ENCODE results near the gene PRR15L.
"Not testable (repeated sequence)": the region's sequence is repeated elsewhere in the genome, so short reads cannot be mapped to it uniquely, and the experiment has no call there.

The PRR15L gene

GRCh38 chr17:47957591-47958490, at the start of gene PRR15L:
TSS of gene PRR15L (minus strand) at chr17:47957883. CDS start at chr17:47953234, 4,649 bp downstream.
- DNase-seq (ENCODE audit: low spot score), result no peak

DNA sequence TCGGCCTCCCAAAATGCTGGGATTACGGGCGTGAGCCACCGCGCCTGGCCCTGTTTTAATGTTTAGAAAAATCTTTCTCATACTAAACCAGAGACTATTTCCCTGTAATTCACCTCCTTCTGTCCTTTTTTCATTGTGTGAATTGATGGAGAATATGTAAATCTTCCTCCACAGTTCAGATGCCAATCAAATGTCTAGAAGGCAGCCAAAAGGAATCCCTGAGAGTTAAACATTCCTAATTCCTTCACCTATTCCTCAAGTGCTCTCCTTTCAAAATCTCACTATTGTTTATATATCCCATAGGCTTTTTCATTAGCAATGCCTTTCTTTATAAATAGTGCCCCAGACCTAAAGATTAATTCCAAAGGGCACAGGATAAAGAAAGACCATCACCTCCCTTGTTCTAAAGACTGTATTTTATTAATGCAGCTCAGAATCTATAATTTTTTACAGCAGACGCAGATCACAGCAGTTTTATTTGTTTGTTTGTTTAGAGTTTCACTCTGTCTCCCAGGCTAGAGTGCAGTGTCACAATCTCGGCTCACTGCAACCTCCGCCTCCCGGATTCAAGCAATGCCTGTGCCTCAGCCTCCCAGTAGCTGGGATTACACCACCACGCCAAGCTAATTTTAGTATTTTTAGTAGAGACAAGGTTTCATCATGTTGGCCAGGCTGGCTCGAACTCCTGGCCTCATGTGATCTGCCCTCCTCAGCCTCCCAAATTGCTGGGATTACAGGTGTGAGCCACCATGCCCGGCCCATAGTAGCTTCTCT, 49.4 kb upstream of the PRR15L start:
- DNase-seq (ENCODE audit: low spot score), result no peak

- DNase-seq (ENCODE audit: low spot score), result no peak
These were observed 47.3 kb upstream of the PRR15L start for GRCh38 chr17:48004983-48005382.

- no peak for DNase-seq (ENCODE audit: low spot score)
These were observed 45.9 kb upstream of the PRR15L start for GRCh38 chr17:48003417-48004151.

- DNase-seq (ENCODE audit: low spot score), result no peak
These were observed 45.3 kb upstream of the PRR15L start for GRCh38 chr17:48002916-48003416.

GRCh38 chr17:48002266-48002915, 44.7 kb upstream of the PRR15L start:
- peak; percentile 66 for DNase-seq (ENCODE audit: low spot score)

- DNase-seq (ENCODE audit: low spot score), result not testable (repeated sequence)
These were observed 44.0 kb upstream of the PRR15L start for GRCh38 chr17:48001657-48002056.

DNA sequence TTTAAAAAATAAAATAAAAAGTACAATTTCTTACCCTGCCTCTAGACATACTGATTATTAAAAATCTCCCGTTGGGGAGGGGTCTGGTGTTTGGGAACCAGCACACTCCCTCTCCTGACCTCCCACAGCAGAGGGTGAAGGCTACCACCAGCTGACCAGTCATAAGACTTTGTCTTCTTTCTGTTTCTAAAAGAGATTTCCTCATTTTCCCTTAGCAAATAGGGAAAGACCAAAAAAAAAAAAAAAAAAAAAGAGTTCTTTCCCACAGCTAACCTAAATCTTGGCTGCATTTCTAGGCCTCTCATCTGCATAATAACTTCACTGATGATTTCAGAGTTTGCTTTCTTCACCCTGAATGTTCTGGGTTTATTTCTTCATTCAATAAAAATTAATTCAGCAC, 43.5 kb upstream of the PRR15L start:
- no peak for DNase-seq (ENCODE audit: low spot score)

DNA sequence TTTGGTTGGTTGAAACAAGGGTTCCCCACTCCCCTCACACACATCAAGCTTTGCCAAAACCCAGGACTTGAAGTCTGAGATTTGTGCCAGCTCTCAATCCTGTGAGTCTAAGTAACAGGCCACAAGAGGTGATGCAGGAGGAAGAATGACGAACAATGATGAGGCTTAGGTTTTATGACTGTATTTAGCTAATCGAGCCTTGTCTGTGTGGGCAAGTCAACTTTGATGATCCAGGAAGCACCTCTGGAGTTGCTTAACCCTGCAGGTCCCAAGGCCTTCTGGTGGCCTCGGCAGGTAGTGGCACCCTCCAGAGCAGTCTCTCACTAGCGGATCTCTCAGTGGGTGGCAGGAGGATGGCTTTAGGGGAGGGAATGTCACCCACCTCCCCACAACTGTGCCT, 41.9 kb upstream of the PRR15L start:
- no peak for DNase-seq (ENCODE audit: low spot score)

- DNase-seq (ENCODE audit: low spot score), result no peak
These were observed 40.4 kb upstream of the PRR15L start for GRCh38 chr17:47998044-47998443.

DNA sequence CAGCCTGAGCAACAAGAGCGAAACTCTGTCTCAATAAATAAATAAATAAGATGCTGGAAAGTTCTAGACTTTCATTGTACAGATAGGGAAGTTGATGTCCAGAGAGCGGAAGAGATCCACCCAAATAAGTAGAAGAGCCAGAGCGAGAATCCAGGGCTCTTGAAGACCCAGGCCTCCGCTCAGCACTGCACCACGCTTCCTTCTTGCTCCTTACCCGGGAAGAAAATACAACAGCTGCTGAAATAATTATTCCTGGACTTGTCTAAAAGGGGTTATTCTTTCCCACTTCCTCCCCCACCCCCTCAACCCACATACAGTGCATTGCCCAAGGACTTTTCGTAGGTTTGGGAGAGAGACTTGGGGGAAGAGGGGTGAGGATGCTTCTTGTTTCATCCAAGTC, 39.9 kb upstream of the PRR15L start:
- no peak for DNase-seq (ENCODE audit: low spot score)

DNA sequence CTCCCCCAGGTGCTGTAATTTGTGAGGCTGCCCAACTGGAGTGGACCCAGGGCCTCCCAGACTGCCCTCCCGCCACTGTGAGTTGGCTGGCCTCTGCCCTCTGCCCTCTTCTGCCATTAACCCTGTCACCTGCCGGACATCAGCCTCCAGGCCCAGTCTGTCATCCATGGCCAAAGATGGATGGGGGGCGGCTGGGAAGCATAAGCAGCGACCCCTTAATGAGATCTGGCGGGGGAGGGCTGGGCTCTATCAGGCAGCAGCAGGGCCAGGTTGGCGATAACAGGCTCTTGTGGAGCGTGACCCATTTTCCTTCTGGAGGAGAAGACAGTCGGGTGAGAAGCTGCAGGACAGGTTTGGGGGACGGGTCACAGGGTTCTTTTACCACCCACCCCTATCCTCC, 38.5 kb upstream of the PRR15L start:
- no peak for DNase-seq (ENCODE audit: low spot score)

DNA sequence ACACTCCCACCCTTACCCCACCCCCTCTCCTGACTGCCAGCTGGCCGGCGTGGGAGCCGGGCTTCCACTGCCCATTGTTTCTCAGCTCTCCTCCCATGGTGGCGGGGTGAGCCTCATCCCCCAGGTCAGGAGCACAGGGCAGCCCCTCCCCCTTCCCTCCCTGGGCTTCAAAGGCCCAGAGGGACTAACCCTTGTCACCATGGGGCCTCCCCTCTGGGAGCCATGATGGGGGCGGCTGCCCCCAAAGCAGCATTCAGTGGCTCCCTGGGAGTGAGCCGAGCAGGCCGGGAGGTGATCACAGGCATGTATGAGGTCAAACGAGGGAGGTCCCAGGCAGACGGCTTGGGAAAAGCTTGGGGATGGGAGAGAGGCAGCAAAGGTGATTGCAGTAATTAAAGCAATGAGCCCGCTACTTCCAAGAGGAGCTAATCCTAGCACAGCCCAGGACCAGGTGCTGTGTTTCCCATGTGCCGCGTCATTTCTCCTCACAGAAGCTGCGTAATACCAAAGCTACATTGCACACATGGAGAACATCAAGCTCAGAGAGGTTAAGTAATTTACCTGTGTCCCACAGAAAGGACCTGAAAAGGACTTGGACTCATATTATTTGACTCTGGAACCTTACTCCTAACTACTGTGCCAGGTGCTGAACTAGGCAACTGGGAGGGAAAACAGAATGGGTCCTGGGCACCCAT, 37.7 kb upstream of the PRR15L start:
- no peak for DNase-seq (ENCODE audit: low spot score)

- DNase-seq (ENCODE audit: low spot score), result no peak
These were observed 37.0 kb upstream of the PRR15L start for GRCh38 chr17:47994724-47995123.

DNA sequence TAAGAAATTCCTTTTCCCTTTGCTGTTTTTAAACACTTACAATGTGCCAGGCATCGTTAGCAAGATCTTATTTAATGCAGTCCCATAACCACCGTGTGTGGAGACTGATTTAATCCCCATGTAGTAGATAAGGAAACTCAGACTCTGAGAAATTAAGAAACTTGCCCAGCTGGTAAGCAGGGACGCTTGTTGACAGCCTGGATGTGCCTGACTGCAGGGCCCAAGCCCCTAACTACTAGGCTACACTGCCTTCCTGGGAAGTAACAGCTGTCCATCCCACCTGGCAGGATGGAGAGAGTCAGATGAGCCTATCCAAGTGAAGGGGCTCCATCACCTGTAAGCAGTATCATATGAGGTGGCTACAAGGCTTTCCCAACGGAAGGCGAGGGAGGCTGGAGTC, 36.3 kb upstream of the PRR15L start:
- DNase-seq (ENCODE audit: low spot score), result no peak

DNA sequence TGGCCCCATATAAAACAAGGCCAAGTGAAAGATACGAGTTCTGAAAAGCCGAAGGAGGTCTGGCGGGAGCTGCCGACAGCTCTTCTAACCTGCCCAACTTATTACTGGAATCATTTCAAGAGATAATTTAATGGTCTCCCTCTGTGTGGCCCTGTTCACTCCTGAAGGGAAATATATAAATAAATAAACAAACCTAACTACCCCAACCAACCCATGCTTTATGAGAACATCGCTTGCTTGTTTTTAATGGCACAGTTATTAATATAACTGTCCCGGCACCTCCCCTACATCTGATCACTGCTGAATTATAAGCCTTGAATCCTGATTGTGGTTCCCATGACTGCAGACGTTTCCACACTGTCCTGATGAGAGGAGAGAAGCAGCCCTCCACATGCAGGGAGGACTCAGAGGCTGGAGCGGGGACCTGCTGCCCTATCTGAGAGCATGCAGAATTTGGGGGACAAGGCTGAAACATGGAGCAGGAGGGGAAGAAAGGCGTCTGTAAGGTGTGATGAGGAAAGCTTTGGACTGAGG, 35.4 kb upstream of the PRR15L start:
- DNase-seq (ENCODE audit: low spot score), result no peak

DNA sequence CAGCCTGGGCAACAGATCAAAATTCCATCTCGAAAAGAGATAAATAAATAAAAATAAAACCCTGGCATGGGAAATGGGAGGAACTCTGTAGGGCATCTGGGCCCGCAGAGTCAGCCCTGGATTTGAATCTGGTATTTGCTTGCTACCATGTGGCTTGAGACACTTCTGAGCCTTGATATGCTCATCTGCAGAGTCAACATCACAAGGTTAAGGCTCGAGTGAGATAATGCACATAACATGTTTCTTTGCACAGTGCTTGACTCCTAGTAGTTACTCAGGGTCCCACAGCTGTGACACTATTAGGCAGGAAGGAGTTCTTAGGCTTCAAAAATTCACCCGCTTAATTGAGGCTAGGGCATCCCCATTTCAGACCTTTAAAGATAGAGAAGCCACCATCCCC, 34.5 kb upstream of the PRR15L start:
- no peak for DNase-seq (ENCODE audit: low spot score)

DNA sequence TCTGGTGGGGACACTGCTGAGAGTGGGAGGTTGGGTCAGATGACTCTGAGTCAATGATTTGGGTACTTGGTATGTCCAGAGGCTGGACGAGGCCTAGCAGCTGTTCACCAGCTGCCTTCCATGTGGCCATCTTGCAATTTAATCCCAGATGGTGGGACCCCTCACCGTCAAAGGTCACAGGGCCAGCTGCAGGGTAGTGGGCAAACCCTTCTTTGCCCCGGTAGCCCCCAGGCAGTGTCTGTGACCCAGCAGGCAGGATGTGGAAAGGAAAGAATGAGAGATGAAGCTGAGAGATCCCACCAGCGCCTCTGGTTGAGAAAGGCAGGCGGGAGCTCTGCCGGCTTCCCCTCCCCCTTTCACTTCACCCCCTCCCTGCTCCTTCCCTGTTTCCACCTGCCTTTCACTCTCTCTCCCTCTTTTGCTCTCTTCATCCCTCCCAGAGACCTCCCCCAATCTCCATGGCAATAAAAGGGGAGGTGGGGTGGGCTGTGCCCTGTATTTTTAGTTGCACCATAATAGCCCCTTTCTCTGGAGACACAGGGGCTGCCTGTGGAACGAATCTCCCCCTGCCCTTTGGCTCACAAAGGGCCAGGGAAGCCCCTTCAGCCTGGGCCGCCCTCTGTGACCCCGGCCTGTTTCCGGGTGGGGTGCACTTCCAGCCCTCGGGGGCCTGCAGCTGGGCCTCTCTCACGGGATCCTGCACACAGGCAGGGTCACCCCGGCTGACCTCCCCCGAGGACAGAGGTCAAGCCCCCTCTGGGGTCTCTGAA, 33.5 kb upstream of the PRR15L start:
- no peak for DNase-seq (ENCODE audit: low spot score)

GRCh38 chr17:47989700-47990099, 32.0 kb upstream of the PRR15L start:
- no peak for DNase-seq (ENCODE audit: low spot score)

DNA sequence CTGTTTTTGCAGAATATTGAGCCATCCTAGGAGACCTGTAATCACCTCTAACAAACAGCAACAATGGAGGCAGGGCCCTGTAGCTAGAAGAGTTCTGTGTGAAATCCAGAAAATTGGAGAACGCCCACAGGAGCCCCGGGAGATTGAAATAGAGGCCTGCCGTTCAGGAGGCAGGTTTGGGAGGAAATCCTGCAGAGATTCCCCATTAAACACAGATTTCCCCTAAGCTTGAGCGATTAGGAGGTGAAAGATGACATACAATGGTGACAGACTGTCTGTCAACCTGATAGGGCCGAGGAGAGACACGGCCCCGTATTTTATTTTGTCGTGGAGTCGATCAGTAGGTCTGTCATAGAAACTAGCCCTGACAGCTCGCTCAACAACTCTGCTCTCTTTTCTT, 31.5 kb upstream of the PRR15L start:
- DNase-seq (ENCODE audit: low spot score), result no peak

All from AG08396 (cell line).